Astrocyte (in vitro differentiated cells and primary cell): ENCODE results near the gene SLC16A3.

ENCODE experiments used
- CTCF ChIP-seq: IDR thresholded peaks from 2 replicates; pipeline ENCODE4 v1.5.1; 2011; ENCODE audit warnings: low read depth, mild to moderate bottlenecking, inconsistent platforms, low read length, moderate library complexity; ENCODE audit not compliant: insufficient read depth
- EZH2 ChIP-seq: IDR thresholded peaks from 2 replicates; pipeline ENCODE4 v1.6.1; 2012; ENCODE audit warnings: mild to moderate bottlenecking, low read length, inconsistent platforms; ENCODE audit not compliant: insufficient read depth

- no peak for TF ChIP-seq CTCF
- no peak for TF ChIP-seq EZH2
These were observed 53.7 kb downstream of the SLC16A3 start for GRCh38 chr17:82282239-82283207.
